Left lung (tissue), 10 donors: Measurements from ENCODE around the gene ERBB4. TPM values are rescaled to one million over a fixed set of nuclear protein-coding genes. Genes with fewer than 3 reads are reported as not detected.
"Not testable (repeated sequence)": the region's sequence is repeated elsewhere in the genome, so short reads cannot be mapped to it uniquely, and the experiment has no call there.

Source experiments
- ATAC-seq: fragments of 200-7000 bp; cut with Tn5 transposase; one replicate; pipeline ENCODE4 v1.9.1; 2020; ENCODE audit warnings: moderate library complexity
- DNase-seq, 4 donors: peaks; one replicate each; pipeline ENCODE4 v3.0.0-alpha.2; 2013 to 2020
- H3K27ac ChIP-seq, 2 donors: fragments of 200-600 bp; sonication (generic) in 1 of 2; one replicate each; pipeline versions ENCODE4 v1.5.0 to v1.8.0; 2020 to 2021
- H3K27me3 ChIP-seq, 2 donors: fragments of 200-600 bp; sonication (generic) in 1 of 2; one replicate each; pipeline versions ENCODE4 v1.5.0 to v1.8.0; 2020 to 2021
- H3K36me3 ChIP-seq, 2 donors: fragments of 200-600 bp; sonication (generic) in 1 of 2; one replicate each; pipeline versions ENCODE4 v1.5.0 to v1.8.0; 2020 to 2021
- H3K4me1 ChIP-seq, 2 donors: fragments of 200-600 bp; one replicate each; pipeline ENCODE4 v1.8.0; 2021
- H3K4me3 ChIP-seq, 2 donors: fragments of 200-600 bp; sonication (generic) in 1 of 2; one replicate each; pipeline versions ENCODE4 v1.5.0 to v1.8.0; 2020 to 2021; ENCODE audit warnings: mild to moderate bottlenecking in 1 of 2
- H3K9me3 ChIP-seq, 2 donors: fragments of 200-600 bp; sonication (generic) in 1 of 2; one replicate each; pipeline versions ENCODE4 v1.5.0 to v1.8.0; 2020 to 2021
- CTCF ChIP-seq, 2 donors: fragments of 200-600 bp; sonication (generic) in 1 of 2; IDR thresholded peaks; one replicate each; pipeline versions ENCODE4 v1.5.0 to v1.8.0; 2021; ENCODE audit warnings: antibody characterized with exemption in 2 of 2
- intact Hi-C, 2 donors: fragments of 100-400 bp; cut with DNase I; formaldehyde crosslinking; loops; one replicate each; pipeline versions ENCODE4 v1.11.2 to v1.14.2; 2022
- polyA plus RNA-seq, 6 donors: library from polyadenylated mRNA; unstranded; fragments of 120-200 nt; gene quantifications; one replicate each; pipeline ENCODE4 v1.2.1, GENCODE V29; 2013; ENCODE audit not compliant: insufficient read length in 6 of 6
- total RNA-seq, 2 donors: library from RNA; stranded (reverse); fragmentation: NEBNext Ultra II Directional; extraction: Animal tissue kit (Norgen Biotek cat#: 25700); gene quantifications; one replicate each; pipeline ENCODE4 v1.2.1, GENCODE V29; 2021
- donor health status: DM: no; HTN: yes; CAD: no.
- donor health status: DM: no; HTN: no; CAD: no.

ERBB4 gene
- total and polyA plus RNA-seq, 8 donors, result 0.89 to 16.0 (median 1.4) TPM

- no peak for DNase-seq
- TF ChIP-seq CTCF (IDR thresholded peaks at IDR 0.05), result no peak
- no peak for ATAC-seq
- H3K27ac ChIP-seq, result no peak overlapping the region
- H3K27me3 ChIP-seq, result no peaks in the 10 kb centered on the region
- H3K9me3 ChIP-seq, result no peaks in the 10 kb centered on the region
- H3K4me3 ChIP-seq, result no peak overlapping the region
- intact Hi-C loops, result no loop called here
- H3K36me3 ChIP-seq, result no peaks in the 10 kb centered on the region
- H3K4me1 ChIP-seq, result no peaks in the 10 kb centered on the region
Observed at GRCh38 chr2:211722928-211723327, 815.7 kb downstream of the ERBB4 start.

- H3K4me3 ChIP-seq, H3K27me3 ChIP-seq, DNase-seq, H3K4me1 ChIP-seq, H3K9me3 ChIP-seq, H3K36me3 ChIP-seq, H3K27ac ChIP-seq, intact Hi-C loops, ATAC-seq: not testable (repeated sequence)
Observed at GRCh38 chr2:211721874-211722273, 816.7 kb downstream of the ERBB4 start.

- intact Hi-C loops, result no loop called here
- Histone ChIP-seq H3K27me3 (no peaks in the 10 kb centered on the region), H3K4me1 (no peaks in the 10 kb centered on the region), H3K4me3 (no peak overlapping the region), H3K36me3 (no peaks in the 10 kb centered on the region), H3K9me3 (no peaks in the 10 kb centered on the region), H3K27ac (no peak overlapping the region)
- no peak for ATAC-seq
- DNase-seq, result no peak
- no peak for TF ChIP-seq CTCF (IDR thresholded peaks at IDR 0.05)
Observed at GRCh38 chr2:211709389-211709788, 829.2 kb downstream of the ERBB4 start.

GRCh38 chr2:211692689-211693088 lies 845.9 kb downstream of the ERBB4 start:
- Histone ChIP-seq H3K9me3 (peaks cover 0 to 2% of the 10 kb centered on the region in 2 donors), H3K4me1 (no peaks in the 10 kb centered on the region), H3K4me3 (no peak overlapping the region), H3K27ac (no peak overlapping the region), H3K27me3 (no peaks in the 10 kb centered on the region), H3K36me3 (no peaks in the 10 kb centered on the region)
- intact Hi-C loops, result no loop called here
- ATAC-seq (no peak), DNase-seq (no peak)
- no peak for TF ChIP-seq CTCF (IDR thresholded peaks at IDR 0.05)

GRCh38 chr2:211690736-211691135 lies 847.9 kb downstream of the ERBB4 start:
- H3K27me3 ChIP-seq, result no peaks in the 10 kb centered on the region
- no peaks in the 10 kb centered on the region for H3K4me1 ChIP-seq
- H3K27ac ChIP-seq, result no peak overlapping the region
- peaks cover 0 to 14% of the 10 kb centered on the region in 2 donors for H3K9me3 ChIP-seq
- H3K36me3 ChIP-seq, result no peaks in the 10 kb centered on the region
- intact Hi-C loops, result no loop called here
- TF ChIP-seq CTCF (IDR thresholded peaks at IDR 0.05), result no peak
- ATAC-seq (no peak), DNase-seq (no peak)
- H3K4me3 ChIP-seq, result no peak overlapping the region

- Histone ChIP-seq H3K27ac (no peak overlapping the region), H3K36me3 (no peaks in the 10 kb centered on the region), H3K4me3 (no peak overlapping the region), H3K27me3 (no peaks in the 10 kb centered on the region), H3K4me1 (no peaks in the 10 kb centered on the region), H3K9me3 (peaks cover 0 to 39% of the 10 kb centered on the region in 2 donors)
- no peak for ATAC-seq
- intact Hi-C loops, result no loop called here
- TF ChIP-seq CTCF (IDR thresholded peaks at IDR 0.05), result no peak
- no peak for DNase-seq
Observed at GRCh38 chr2:211688196-211688595, 850.4 kb downstream of the ERBB4 start.
